ENCODE measurements around the gene LRP1B. TPM values are rescaled to one million over a fixed set of nuclear protein-coding genes. Genes with fewer than 3 reads are reported as not detected.

Gene LRP1B
- total and polyA plus RNA-seq, 2 donors (not counting 1 experiment from before 2014, with no cell fraction given) = not detected

DNA sequence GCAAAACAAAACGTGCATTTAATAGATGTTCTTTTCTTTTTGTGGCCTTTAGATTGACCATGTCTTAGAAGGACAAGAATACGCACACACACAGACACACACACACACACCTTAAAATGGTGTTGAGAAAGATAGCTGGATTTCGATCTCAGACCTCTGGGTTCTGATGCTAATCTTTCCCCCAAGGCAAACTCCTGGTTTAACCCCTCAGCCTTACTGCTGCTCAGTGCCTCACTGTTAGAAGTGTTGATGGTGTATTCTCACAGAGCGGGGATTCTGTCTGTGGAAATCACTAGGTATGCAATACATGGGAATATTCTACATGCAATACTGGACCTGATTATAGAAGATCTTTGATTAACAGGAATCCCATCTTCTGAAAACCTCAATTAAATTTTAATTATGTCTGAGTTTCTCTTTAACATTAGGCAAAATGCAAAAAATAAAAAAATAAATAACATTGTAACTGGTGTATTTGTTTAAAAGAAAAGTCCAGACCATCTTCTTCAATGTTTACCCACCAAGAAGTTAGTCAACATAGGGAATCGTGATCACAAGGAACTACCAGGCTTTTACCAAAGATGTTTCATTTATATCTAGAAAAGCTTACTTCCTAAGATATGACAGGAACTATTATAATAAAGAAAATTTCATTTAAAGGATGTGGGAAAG, 613.5 kb downstream of the LRP1B start:
- no peaks in the 10 kb centered on the region for H4K20me1 ChIP-seq (ENCODE audit: control insufficient read depth, insufficient read depth, low read length, poor library complexity, severe bottlenecking)
- no peaks in the 10 kb centered on the region for H3K79me2 ChIP-seq (ENCODE audit: control insufficient read depth, insufficient read depth, low read length)
- Mint-ChIP-seq H3K27ac (no peak overlapping the region), H3K4me3 (no peak overlapping the region), H3K27me3 (no peaks in the 10 kb centered on the region), H3K9me3 (ENCODE audit: insufficient read depth) (no peaks in the 10 kb centered on the region), H3K4me1 (peaks cover 2% of the 10 kb centered on the region)
- H3K36me3 ChIP-seq (replicated peaks in 1 of 2; ENCODE audit: control extremely low read depth in 1 of 2, control insufficient read depth in 1 of 2, extremely low read depth in 1 of 2, insufficient read depth in 2 of 2, low read length in 1 of 2) = no peaks in the 10 kb centered on the region
- H3K27ac ChIP-seq (ENCODE audit: low read length in 2 of 2) = no peak overlapping the region
- H3K9ac ChIP-seq (ENCODE audit: low read length) = no peak overlapping the region
- intact Hi-C loops (cut with micrococcal nuclease) = no loop called here
- POLR2A ChIA-PET = no interaction called here
- no peak overlapping the region for H2AFZ ChIP-seq (ENCODE audit: insufficient read depth, low read depth, low read length, poor library complexity, severe bottlenecking)
- DNase-seq = no peak
- no CpG with 5 or more reads among the region's 5 CpGs for WGBS (ENCODE audit: insufficient coverage)
- CTCF ChIA-PET = no interaction called here
- H3K9me3 ChIP-seq (ENCODE audit: control extremely low read depth in 1 of 3, control insufficient read depth in 2 of 3, insufficient read depth in 1 of 3, low read length in 2 of 3) = no peaks in the 10 kb centered on the region
- H3K27me3 ChIP-seq (replicated peaks in 1 of 4; ENCODE audit: control extremely low read depth in 1 of 4, control insufficient read depth in 3 of 4, insufficient read depth in 4 of 4, low read length in 3 of 4) = no peaks in the 10 kb centered on the region
- TF ChIP-seq EZH2 (IDR thresholded peaks at IDR 0.05; ENCODE audit: borderline replicate concordance, insufficient read depth, low read depth, low read length, poor library complexity, severe bottlenecking) = no peak
- TF ChIP-seq, protein P1, sequence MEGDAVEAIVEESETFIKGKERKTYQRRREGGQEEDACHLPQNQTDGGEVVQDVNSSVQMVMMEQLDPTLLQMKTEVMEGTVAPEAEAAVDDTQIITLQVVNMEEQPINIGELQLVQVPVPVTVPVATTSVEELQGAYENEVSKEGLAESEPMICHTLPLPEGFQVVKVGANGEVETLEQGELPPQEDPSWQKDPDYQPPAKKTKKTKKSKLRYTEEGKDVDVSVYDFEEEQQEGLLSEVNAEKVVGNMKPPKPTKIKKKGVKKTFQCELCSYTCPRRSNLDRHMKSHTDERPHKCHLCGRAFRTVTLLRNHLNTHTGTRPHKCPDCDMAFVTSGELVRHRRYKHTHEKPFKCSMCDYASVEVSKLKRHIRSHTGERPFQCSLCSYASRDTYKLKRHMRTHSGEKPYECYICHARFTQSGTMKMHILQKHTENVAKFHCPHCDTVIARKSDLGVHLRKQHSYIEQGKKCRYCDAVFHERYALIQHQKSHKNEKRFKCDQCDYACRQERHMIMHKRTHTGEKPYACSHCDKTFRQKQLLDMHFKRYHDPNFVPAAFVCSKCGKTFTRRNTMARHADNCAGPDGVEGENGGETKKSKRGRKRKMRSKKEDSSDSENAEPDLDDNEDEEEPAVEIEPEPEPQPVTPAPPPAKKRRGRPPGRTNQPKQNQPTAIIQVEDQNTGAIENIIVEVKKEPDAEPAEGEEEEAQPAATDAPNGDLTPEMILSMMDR (IDR thresholded peaks at IDR 0.05) = no peak
- no peak overlapping the region for H3K4me2 ChIP-seq (replicated peaks; ENCODE audit: low read depth, low read length, poor library complexity, severe bottlenecking)
- ATAC-seq (ENCODE audit: low read depth) = no peak
- no peak overlapping the region for H3K4me3 ChIP-seq (ENCODE audit: control extremely low read depth in 1 of 5, extremely low read depth in 1 of 5, insufficient read depth in 1 of 5, low read depth in 2 of 5, low read length in 4 of 5)
- H3K4me1 ChIP-seq (ENCODE audit: control insufficient read depth in 2 of 2, insufficient read depth in 2 of 2, low read length in 2 of 2) = no peaks in the 10 kb centered on the region

DNA sequence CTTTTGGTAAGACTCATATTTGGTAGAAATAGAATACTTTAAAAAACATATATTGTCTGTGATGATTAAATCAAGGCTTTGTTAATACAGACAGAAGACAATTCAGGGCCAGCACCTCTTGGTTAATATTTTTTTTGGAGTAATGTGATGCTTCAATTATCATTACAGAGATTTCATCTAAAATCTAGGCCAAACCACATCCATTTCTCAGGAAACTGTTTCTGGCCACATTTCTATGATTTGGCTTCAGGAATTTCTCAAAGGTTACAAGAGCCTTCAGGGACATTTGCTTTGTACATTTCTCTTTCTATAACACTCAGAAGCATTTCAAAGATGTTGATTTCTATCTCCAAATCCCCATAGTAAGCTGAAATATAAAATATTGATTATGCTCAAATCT, 614.9 kb downstream of the LRP1B start:
- Histone ChIP-seq H3K9ac (ENCODE audit: low read length) (no peak overlapping the region), H3K27ac (ENCODE audit: low read length in 2 of 2) (no peak overlapping the region), H3K79me2 (ENCODE audit: control insufficient read depth, insufficient read depth, low read length) (no peaks in the 10 kb centered on the region), H3K4me1 (ENCODE audit: control insufficient read depth in 2 of 2, insufficient read depth in 2 of 2, low read length in 2 of 2) (no peaks in the 10 kb centered on the region), H3K27me3 (replicated peaks in 1 of 4; ENCODE audit: control extremely low read depth in 1 of 4, control insufficient read depth in 3 of 4, insufficient read depth in 4 of 4, low read length in 3 of 4) (no peaks in the 10 kb centered on the region), H4K20me1 (ENCODE audit: control insufficient read depth, insufficient read depth, low read length, poor library complexity, severe bottlenecking) (no peaks in the 10 kb centered on the region), H3K9me3 (ENCODE audit: control extremely low read depth in 1 of 3, control insufficient read depth in 2 of 3, insufficient read depth in 1 of 3, low read length in 2 of 3) (no peaks in the 10 kb centered on the region), H3K4me2 (replicated peaks; ENCODE audit: low read depth, low read length, poor library complexity, severe bottlenecking) (no peak overlapping the region), H3K36me3 (replicated peaks in 1 of 2; ENCODE audit: control extremely low read depth in 1 of 2, control insufficient read depth in 1 of 2, extremely low read depth in 1 of 2, insufficient read depth in 2 of 2, low read length in 1 of 2) (no peaks in the 10 kb centered on the region), H3K4me3 (ENCODE audit: control extremely low read depth in 1 of 5, extremely low read depth in 1 of 5, insufficient read depth in 1 of 5, low read depth in 2 of 5, low read length in 4 of 5) (no peak overlapping the region), H2AFZ (ENCODE audit: insufficient read depth, low read depth, low read length, poor library complexity, severe bottlenecking) (no peak overlapping the region)
- ChIA-PET CTCF (no interaction called here), POLR2A (no interaction called here)
- TF ChIP-seq, protein P1 (IDR thresholded peaks at IDR 0.05) = no peak
- TF ChIP-seq EZH2 (IDR thresholded peaks at IDR 0.05; ENCODE audit: borderline replicate concordance, insufficient read depth, low read depth, low read length, poor library complexity, severe bottlenecking) = no peak
- Mint-ChIP-seq H3K27me3 (no peaks in the 10 kb centered on the region), H3K4me1 (peaks cover 2% of the 10 kb centered on the region), H3K4me3 (no peak overlapping the region), H3K9me3 (ENCODE audit: insufficient read depth) (no peaks in the 10 kb centered on the region), H3K27ac (no peak overlapping the region)
- intact Hi-C loops (cut with micrococcal nuclease) = no loop called here
- ATAC-seq (ENCODE audit: low read depth) = no peak
- no peak for DNase-seq
